Ishikawa (cell line): ENCODE data around the gene CZIB.

ENCODE experiments used
- CREB1 ChIP-seq: IDR thresholded peaks from 2 replicates; pipeline ENCODE4 v1.6.1; 2012; ENCODE audit warnings: low read depth
- EP300 ChIP-seq: IDR thresholded peaks from 2 replicates; pipeline ENCODE4 v1.6.1; 2012; ENCODE audit warnings: borderline replicate concordance
- FOXM1 ChIP-seq: IDR thresholded peaks from 2 replicates; pipeline ENCODE4 v1.6.1; 2012; ENCODE audit warnings: low read depth, borderline replicate concordance
- RAD21 ChIP-seq: IDR thresholded peaks from 2 replicates; pipeline ENCODE4 v1.6.1; 2012; ENCODE audit warnings: low read depth
- REST ChIP-seq: IDR thresholded peaks from 2 replicates; pipeline ENCODE4 v1.6.1; 2012; ENCODE audit warnings: low read depth, mild to moderate bottlenecking
- TAF1 ChIP-seq: IDR thresholded peaks from 2 replicates; pipeline ENCODE4 v1.6.1; 2012; ENCODE audit warnings: low read depth, mild to moderate bottlenecking
- TCF12 ChIP-seq: IDR thresholded peaks from 2 replicates; pipeline ENCODE4 v1.6.1; 2012; ENCODE audit warnings: low read depth
- TF ChIP-seq, protein P1 (sequence below): IDR thresholded peaks from 2 replicates; pipeline ENCODE4 v1.6.1; 2012

GRCh38 chr1:53166366-53166765 is 54.1 kb downstream of the CZIB start:
- no peak for TF ChIP-seq TCF12
- TF ChIP-seq CREB1 = no peak
- TF ChIP-seq REST = no peak
- TF ChIP-seq RAD21 = no peak
- TF ChIP-seq TAF1 = no peak
- TF ChIP-seq EP300 = no peak
- TF ChIP-seq, protein P1, sequence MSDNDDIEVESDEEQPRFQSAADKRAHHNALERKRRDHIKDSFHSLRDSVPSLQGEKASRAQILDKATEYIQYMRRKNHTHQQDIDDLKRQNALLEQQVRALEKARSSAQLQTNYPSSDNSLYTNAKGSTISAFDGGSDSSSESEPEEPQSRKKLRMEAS = no peak
- TF ChIP-seq FOXM1 = no peak
